GM12892 (cell line): ENCODE results near the gene SIVA1.

Experiments used
- POLR2A ChIP-seq: IDR thresholded peaks from 2 replicates; pipeline ENCODE4 v1.6.1; 2011; ENCODE audit warnings: low read depth, low read length, control low read depth
- POLR2AphosphoS5 ChIP-seq: IDR thresholded peaks from 2 replicates; pipeline ENCODE4 v1.6.1; 2011; ENCODE audit warnings: low read depth, low read length, control low read depth

GRCh38 chr14:104772707-104773504, 20.0 kb downstream of the SIVA1 start:
- TF ChIP-seq POLR2A, result no peak
- TF ChIP-seq POLR2AphosphoS5, result no peak
